ENCODE data around the gene LHX8. TPM values are rescaled to one million over a fixed set of nuclear protein-coding genes. Genes with fewer than 3 reads are reported as not detected.

The LHX8 gene
- total RNA-seq, 1 donor from 2014 or later = 0.06 TPM

GRCh38 chr1:75170011-75170410, 35.8 kb downstream of the LHX8 start:
- H3K4me3 Mint-ChIP-seq = no peak overlapping the region
- peaks cover 5% of the 10 kb centered on the region for H3K27me3 Mint-ChIP-seq (ENCODE audit: insufficient read depth, low read depth)
- Histone ChIP-seq H4K20me1 (ENCODE audit: low read depth) (no peaks in the 10 kb centered on the region), H3K36me3 (no peaks in the 10 kb centered on the region), H3K4me3 (no peak overlapping the region), H3K4me1 (no peaks in the 10 kb centered on the region), H3K79me2 (ENCODE audit: low read depth) (no peaks in the 10 kb centered on the region), H3K4me2 (no peak overlapping the region), H3K27me3 (no peaks in the 10 kb centered on the region), H3K27ac (no peak overlapping the region), H3K9ac (no peak overlapping the region), H2AFZ (replicated peaks) (no peak overlapping the region), H3F3A (ENCODE audit: low read depth) (no peaks in the 10 kb centered on the region), H3K9me3 (ENCODE audit: low read depth) (no peaks in the 10 kb centered on the region)
- H3K9me3 Mint-ChIP-seq = no peaks in the 10 kb centered on the region
- no peak for DNase-seq (ENCODE audit: low spot score)
- peaks cover 3% of the 10 kb centered on the region for H3K4me1 Mint-ChIP-seq
- no peak overlapping the region for H3K27ac Mint-ChIP-seq
- H3K36me3 Mint-ChIP-seq = no peaks in the 10 kb centered on the region
- TF ChIP-seq CTCF (IDR thresholded peaks at IDR 0.05) = no peak
- no peak for TF ChIP-seq EZH2phosphoT487 (IDR thresholded peaks at IDR 0.05)
- TF ChIP-seq EZH2 (IDR thresholded peaks at IDR 0.05) = no peak

GRCh38 chr1:75170981-75171380, 36.8 kb downstream of the LHX8 start:
- Histone ChIP-seq H4K20me1 (ENCODE audit: low read depth) (no peaks in the 10 kb centered on the region), H3K27ac (no peak overlapping the region), H3K4me1 (no peaks in the 10 kb centered on the region), H2AFZ (replicated peaks) (no peak overlapping the region), H3K9me3 (ENCODE audit: low read depth) (no peaks in the 10 kb centered on the region), H3K4me2 (no peak overlapping the region), H3K27me3 (no peaks in the 10 kb centered on the region), H3K79me2 (ENCODE audit: low read depth) (no peaks in the 10 kb centered on the region), H3K4me3 (no peak overlapping the region), H3F3A (ENCODE audit: low read depth) (no peaks in the 10 kb centered on the region), H3K9ac (no peak overlapping the region), H3K36me3 (no peaks in the 10 kb centered on the region)
- H3K27me3 Mint-ChIP-seq (ENCODE audit: insufficient read depth, low read depth) = peaks cover 5% of the 10 kb centered on the region
- no peaks in the 10 kb centered on the region for H3K9me3 Mint-ChIP-seq
- H3K27ac Mint-ChIP-seq = no peak overlapping the region
- H3K4me1 Mint-ChIP-seq = peaks cover 3% of the 10 kb centered on the region
- no peak overlapping the region for H3K4me3 Mint-ChIP-seq
- DNase-seq (ENCODE audit: low spot score) = no peak
- TF ChIP-seq EZH2 (IDR thresholded peaks at IDR 0.05) (no peak), CTCF (IDR thresholded peaks at IDR 0.05) (no peak), EZH2phosphoT487 (IDR thresholded peaks at IDR 0.05) (no peak)
- no peaks in the 10 kb centered on the region for H3K36me3 Mint-ChIP-seq

- Histone ChIP-seq H3K4me3 (no peak overlapping the region), H3K27me3 (no peaks in the 10 kb centered on the region), H3K79me2 (ENCODE audit: low read depth) (no peaks in the 10 kb centered on the region), H3K27ac (no peak overlapping the region), H3K4me1 (no peaks in the 10 kb centered on the region), H4K20me1 (ENCODE audit: low read depth) (no peaks in the 10 kb centered on the region), H3F3A (ENCODE audit: low read depth) (no peaks in the 10 kb centered on the region), H2AFZ (replicated peaks) (no peak overlapping the region), H3K9me3 (ENCODE audit: low read depth) (no peaks in the 10 kb centered on the region), H3K4me2 (no peak overlapping the region), H3K9ac (no peak overlapping the region), H3K36me3 (no peaks in the 10 kb centered on the region)
- Mint-ChIP-seq H3K36me3 (no peaks in the 10 kb centered on the region), H3K4me3 (no peak overlapping the region), H3K27ac (no peak overlapping the region), H3K27me3 (ENCODE audit: insufficient read depth, low read depth) (peaks cover 5% of the 10 kb centered on the region), H3K4me1 (peaks cover 3% of the 10 kb centered on the region), H3K9me3 (peaks cover 3% of the 10 kb centered on the region)
- no peak for DNase-seq (ENCODE audit: low spot score)
- TF ChIP-seq CTCF (IDR thresholded peaks at IDR 0.05) = no peak
- no peak for TF ChIP-seq EZH2 (IDR thresholded peaks at IDR 0.05)
- TF ChIP-seq EZH2phosphoT487 (IDR thresholded peaks at IDR 0.05) = no peak
Observed at GRCh38 chr1:75171876-75172275, 37.7 kb downstream of the LHX8 start.
